CD4-positive, alpha-beta T cell treated with Interleukin-1 beta for 1 hour (primary cell): ENCODE results near the gene LIMS2.

Experiments used
- DNase-seq, 2 donors: peaks; one replicate each; pipeline ENCODE4 v3.0.0-alpha.2; 2020 to 2022

The LIMS2 gene

GRCh38 chr2:127597046-127597983, 78.0 kb downstream of the LIMS2 start:
- DNase-seq, result no peak

DNA sequence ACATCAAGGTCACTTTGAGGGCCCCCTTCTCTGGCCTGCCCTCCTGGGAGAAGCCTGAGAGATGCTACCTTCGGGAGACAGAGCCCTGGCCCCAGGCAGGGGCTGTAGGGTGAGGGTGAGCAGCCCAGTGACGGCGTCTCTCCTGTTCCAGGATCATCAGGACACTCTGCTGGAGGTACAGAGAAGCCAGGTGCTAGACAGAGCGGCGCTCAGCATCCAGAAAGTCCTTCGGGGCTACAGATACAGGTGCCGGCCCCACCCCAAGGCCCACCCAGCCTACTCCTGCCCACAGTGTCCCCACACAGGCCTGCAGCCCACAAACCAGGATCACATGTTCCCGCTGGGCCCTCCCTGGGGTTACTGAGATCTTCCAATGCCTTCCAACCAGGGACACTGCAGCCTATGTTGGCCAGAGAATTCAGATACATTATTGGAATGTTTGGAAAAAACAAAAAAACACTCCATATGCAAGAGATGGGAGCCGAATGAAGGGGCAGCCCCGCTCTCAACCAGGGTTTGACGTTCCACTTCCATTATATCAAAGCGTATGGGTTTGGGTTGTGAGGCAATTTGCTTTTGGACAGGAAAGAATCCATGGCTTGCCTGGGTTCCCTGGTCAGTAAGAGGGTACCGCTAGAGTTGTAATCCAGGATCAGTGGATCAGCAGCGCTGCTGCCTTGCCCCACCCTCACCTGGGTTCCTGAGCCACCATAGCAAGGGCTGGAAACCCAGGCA, 78.9 kb downstream of the LIMS2 start:
- no peak for DNase-seq

- DNase-seq, result no peak
These were observed 81.2 kb downstream of the LIMS2 start for GRCh38 chr2:127594116-127594591.

- DNase-seq, result no peak
These were observed 81.9 kb downstream of the LIMS2 start for GRCh38 chr2:127593228-127594115.

- no peak for DNase-seq
These were observed 82.5 kb downstream of the LIMS2 start for GRCh38 chr2:127592761-127593227.

GRCh38 chr2:127591221-127591923, 84.0 kb downstream of the LIMS2 start:
- peak; percentile 62 to 70 for DNase-seq

DNA sequence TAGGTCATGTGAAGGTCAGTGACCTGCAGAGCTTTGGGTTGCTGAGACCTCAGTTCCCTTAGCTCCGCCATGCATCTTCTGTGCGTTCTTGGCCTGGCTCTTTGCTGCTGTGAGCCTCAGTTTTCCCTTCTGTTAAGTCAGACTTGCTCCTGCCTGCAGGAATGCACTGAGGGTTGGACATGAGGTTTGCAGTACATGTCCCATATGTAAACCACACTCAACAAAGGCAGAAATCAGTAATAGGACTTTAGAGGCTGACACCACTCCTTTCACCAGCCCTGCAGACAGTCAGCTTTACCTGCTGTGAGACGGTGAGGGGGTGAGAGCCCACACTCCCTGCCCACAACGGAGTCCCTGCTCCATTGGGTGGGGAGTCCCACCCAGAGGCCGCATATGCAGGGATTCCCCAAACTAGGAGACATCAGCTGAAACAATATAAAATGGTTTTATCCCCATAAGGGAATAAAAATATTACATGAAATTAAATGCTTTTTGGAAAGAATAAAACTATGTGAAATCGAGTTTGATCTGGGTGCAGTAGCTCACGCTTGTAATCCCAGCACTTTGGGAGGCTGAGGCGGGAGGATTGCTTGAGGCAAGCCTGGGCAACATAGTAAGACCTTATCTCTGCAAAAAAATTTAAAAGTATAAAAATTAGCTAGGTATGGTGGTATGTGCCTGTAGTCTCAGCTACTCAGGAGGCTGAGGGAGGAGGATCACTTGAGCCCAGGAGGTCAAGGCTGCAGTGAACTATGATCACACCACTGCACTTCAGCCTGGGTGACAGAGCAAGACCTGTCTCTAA, 84.7 kb downstream of the LIMS2 start:
- no peak for DNase-seq

DNA sequence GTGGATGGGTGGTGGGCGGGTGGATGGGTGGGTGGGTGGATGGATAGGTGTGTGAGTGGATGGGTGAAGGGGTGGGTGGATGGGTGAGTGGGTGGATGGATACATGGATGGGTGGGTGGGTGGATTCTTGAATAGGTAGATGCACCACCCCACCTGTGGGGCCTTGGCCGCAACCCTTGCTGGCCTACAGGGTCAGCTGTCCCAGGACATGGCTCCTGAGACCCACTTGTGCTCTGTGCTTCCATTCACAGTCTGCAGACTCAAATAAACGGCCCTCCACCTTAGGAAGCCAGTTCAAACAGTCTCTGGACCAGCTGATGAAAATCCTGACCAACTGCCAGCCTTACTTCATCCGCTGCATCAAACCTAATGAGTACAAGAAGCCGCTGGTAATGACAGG, 85.5 kb downstream of the LIMS2 start:
- no peak for DNase-seq

DNA sequence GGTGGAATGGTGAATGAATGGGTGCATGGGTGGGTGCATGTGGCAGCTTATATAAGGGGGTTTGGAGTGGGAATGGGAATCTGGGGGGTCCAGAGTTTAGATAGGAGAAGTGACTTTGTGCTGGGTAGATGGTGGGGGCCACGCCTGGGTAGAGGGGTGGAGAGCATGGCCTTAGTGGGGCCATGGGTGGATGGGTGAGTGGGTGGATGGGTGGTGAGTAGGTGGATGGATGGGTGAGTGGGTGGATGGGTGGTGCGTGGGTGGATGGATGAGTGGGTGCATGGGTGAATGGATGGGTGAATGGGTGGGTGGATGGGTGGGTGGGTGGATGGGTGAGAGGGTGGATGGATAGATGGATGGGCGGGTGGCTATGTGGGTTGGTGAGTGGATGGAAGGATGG, 86.0 kb downstream of the LIMS2 start:
- DNase-seq, result no peak
